H1 (cell line): ENCODE data around the gene IQCH. TPM values are rescaled to one million over a fixed set of nuclear protein-coding genes. Genes with fewer than 3 reads are reported as not detected.

Experiments used
- ASH2L ChIP-seq: fragments of 200-600, 300-600 bp; sonication (generic); IDR thresholded peaks from one replicate; pipeline ENCODE4 v1.7.1; 2017; ENCODE audit warnings: low read length
- BACH1 ChIP-seq: IDR thresholded peaks from 2 replicates; pipeline ENCODE4 v1.6.1; 2012; ENCODE audit warnings: low read length, improper control_type of control experiment
- CREB1 ChIP-seq: IDR thresholded peaks from 2 replicates; pipeline ENCODE4 v1.6.1; 2012; ENCODE audit warnings: inconsistent platforms
- CTBP2 ChIP-seq: IDR thresholded peaks from 2 replicates; pipeline ENCODE4 v1.7.0; 2011; ENCODE audit warnings: borderline replicate concordance, mild to moderate bottlenecking, moderate library complexity, mixed read lengths, low read length; ENCODE audit not compliant: insufficient read depth, insufficient read length
- EZH2 ChIP-seq: fragments of 200-600 bp; sonication (generic); IDR thresholded peaks from 2 replicates; pipeline ENCODE4 v1.7.1; 2012; ENCODE audit warnings: low read depth, mild to moderate bottlenecking, moderate library complexity, low read length, inconsistent platforms; ENCODE audit not compliant: severe bottlenecking
- GABPA ChIP-seq: IDR thresholded peaks from 2 replicates; pipeline ENCODE4 v1.6.1; 2011; ENCODE audit warnings: mild to moderate bottlenecking, low read length, moderate library complexity, borderline replicate concordance; ENCODE audit not compliant: insufficient read depth
- JUN ChIP-seq: IDR thresholded peaks from 2 replicates; pipeline ENCODE4 v1.6.1; 2011; ENCODE audit warnings: low read depth, mild to moderate bottlenecking, improper control_type of control experiment, low read length
- KDM5A ChIP-seq: fragments of 200-600 bp; IDR thresholded peaks from 2 replicates; pipeline ENCODE4 v1.7.1; 2012; ENCODE audit warnings: mild to moderate bottlenecking, low read length, inconsistent platforms, mixed read lengths
- MAFK ChIP-seq: IDR thresholded peaks from 2 replicates; pipeline ENCODE4 v1.6.1; 2012; ENCODE audit warnings: low read depth, mild to moderate bottlenecking, improper control_type of control experiment, low read length
- PHF8 ChIP-seq: fragments of 200-600 bp; sonication (generic); conservative IDR thresholded peaks from 2 replicates; pipeline ENCODE4 v1.7.1; 2012; ENCODE audit warnings: low read depth, mild to moderate bottlenecking, inconsistent platforms, low read length, moderate library complexity
- POLR2A ChIP-seq, 2 experiments: IDR thresholded peaks; 1 replicate in 1 of 2; 2 replicates in 1 of 2; pipeline ENCODE4 v1.6.1; 2011; ENCODE audit warnings: low read depth in 2 of 2, low read length in 2 of 2, mild to moderate bottlenecking in 2 of 2; ENCODE audit errors: control extremely low read depth in 1 of 2
- RFX5 ChIP-seq: IDR thresholded peaks from 2 replicates; pipeline ENCODE4 v1.6.1; 2011; ENCODE audit warnings: low read depth, low read length, improper control_type of control experiment, borderline replicate concordance
- RNF2 ChIP-seq: fragments of 200-900, 300-1000 bp; sonication (generic); IDR thresholded peaks from 2 replicates; pipeline ENCODE4 v1.7.1; 2016; ENCODE audit warnings: borderline replicate concordance, low read depth, mild to moderate bottlenecking, antibody characterized with exemption, low read length; ENCODE audit not compliant: poor library complexity, severe bottlenecking; ENCODE audit errors: missing control alignments
- SAP30 ChIP-seq: fragments of 300-600 bp; sonication (generic); IDR thresholded peaks from 2 replicates; pipeline ENCODE4 v1.7.1; 2012; ENCODE audit warnings: low read length, moderate library complexity, mild to moderate bottlenecking, inconsistent platforms; ENCODE audit not compliant: insufficient read depth, insufficient replicate concordance
- SP4 ChIP-seq: IDR thresholded peaks from 2 replicates; pipeline ENCODE4 v1.6.1; 2012; ENCODE audit warnings: low read length, inconsistent platforms
- TAF7 ChIP-seq: optimal IDR thresholded peaks from 2 replicates; pipeline ENCODE3; 2011; ENCODE audit warnings: low read depth, mild to moderate bottlenecking, inconsistent platforms, low read length, moderate library complexity, borderline replicate concordance
- TCF12 ChIP-seq: IDR thresholded peaks from 2 replicates; pipeline ENCODE4 v1.6.1; 2011; ENCODE audit warnings: low read depth, mild to moderate bottlenecking, low read length
- polyA plus RNA-seq, 7 experiments: library from polyadenylated mRNA; depleted of rRNA in 3 of 7; stranded (reverse) in 5 of 7; unstranded in 2 of 7; fragments of >200 nt in 5 of 7; fragments of 200-250 nt in 2 of 7; gene quantifications; 1 replicate in 5 of 7; 2 replicates in 1 of 7; 4 replicates in 1 of 7; pipeline versions ENCODE4 v1.2.1 to v1.2.3, GENCODE V29; 2011 to 2013; ENCODE audit warnings: missing spikeins in 2 of 7, mixed read lengths in 2 of 7
- total RNA-seq: library from RNA; stranded (reverse); fragmentation: NEBNext Ultra II Directional; extraction: Animal tissue kit (Norgen Biotek cat#: 25700); gene quantifications from 2 replicates; pipeline ENCODE4 v1.2.1, GENCODE V29; 2021
- TF ChIP-seq, protein P1 (sequence below): IDR thresholded peaks from 2 replicates; pipeline ENCODE4 v1.6.1; 2011; ENCODE audit warnings: low read length, improper control_type of control experiment
- TF ChIP-seq, protein P2 (sequence below): IDR thresholded peaks from 2 replicates; pipeline ENCODE4 v1.6.1; 2011; ENCODE audit warnings: low read depth, mild to moderate bottlenecking, low read length; ENCODE audit not compliant: insufficient read depth
- TF ChIP-seq, protein P3 (sequence below): IDR thresholded peaks from 2 replicates; pipeline ENCODE4 v1.6.1; 2012; ENCODE audit warnings: inconsistent platforms

Gene IQCH
- total and polyA plus RNA-seq, 2 of the 8 experiments (the other 6 are each of a cell fraction or from before 2014, with no cell fraction given) = 0.60 to 1.9 TPM

DNA sequence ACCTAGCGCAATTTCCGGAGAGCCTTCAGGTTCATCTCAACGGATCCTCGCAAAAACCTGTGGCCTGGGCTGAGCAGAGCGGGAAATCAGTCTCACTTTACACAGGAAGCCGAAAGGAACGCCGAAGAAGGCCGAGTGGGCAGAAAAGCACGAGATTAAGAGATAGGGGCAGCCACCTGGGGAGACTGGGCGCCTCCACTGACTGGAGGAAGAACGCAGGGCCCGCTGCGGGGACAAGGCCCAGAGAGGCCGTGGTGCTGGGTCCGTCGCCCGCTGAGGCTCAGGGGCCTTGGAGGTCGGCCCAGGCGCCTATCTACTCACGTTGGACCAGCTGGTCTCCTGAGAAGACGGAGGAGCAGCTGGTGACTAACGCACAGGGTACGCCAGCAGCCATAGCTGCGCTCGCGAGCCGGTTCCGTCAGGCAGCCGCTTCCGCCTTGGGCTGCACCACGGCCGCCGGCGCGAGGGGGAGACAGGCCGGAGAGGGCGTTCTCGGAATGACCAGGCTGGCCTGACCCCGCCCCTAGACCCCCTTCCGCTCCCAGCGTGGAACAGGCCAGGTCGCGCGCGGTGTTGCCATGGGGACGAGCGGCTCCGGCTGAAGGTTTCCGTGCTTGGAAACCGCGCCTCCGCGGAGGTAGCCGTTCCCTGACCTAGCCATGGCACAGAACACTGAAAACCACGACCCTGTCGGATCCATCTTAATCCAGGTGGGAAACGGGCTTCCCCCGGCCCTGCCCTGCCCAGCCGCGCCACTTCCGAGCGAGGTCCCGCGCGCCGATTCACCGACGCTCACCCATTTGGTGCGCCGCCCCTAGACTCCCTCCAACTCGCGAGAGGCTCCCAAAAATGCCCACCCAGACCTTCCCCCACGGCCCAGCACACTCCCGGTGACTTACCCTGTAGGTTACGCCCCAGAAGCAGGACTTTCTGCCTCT, at the start of gene IQCH, which contains the start of gene AAGAB (continued):
- peak; percentile 70; the same call in 1 of the 2 replicates for TF ChIP-seq RFX5
- TF ChIP-seq TAF7 = peak; percentile 52
- no peak for TF ChIP-seq GABPA
- peak; percentile 98 for TF ChIP-seq SP4
- peak; percentile 74 for TF ChIP-seq SAP30
- peak; percentile 74 for TF ChIP-seq PHF8
- no peak for TF ChIP-seq JUN
- no peak for TF ChIP-seq EZH2
- 0 out of 2 replicates have a peak, but pooled peaks have one; percentile 7 for TF ChIP-seq MAFK
- TF ChIP-seq TCF12 = 0 out of 2 replicates have a peak, but pooled peaks have one; percentile 19
- TF ChIP-seq BACH1 = no peak; the same call in 1 of the 2 replicates
- TF ChIP-seq, protein P1, sequence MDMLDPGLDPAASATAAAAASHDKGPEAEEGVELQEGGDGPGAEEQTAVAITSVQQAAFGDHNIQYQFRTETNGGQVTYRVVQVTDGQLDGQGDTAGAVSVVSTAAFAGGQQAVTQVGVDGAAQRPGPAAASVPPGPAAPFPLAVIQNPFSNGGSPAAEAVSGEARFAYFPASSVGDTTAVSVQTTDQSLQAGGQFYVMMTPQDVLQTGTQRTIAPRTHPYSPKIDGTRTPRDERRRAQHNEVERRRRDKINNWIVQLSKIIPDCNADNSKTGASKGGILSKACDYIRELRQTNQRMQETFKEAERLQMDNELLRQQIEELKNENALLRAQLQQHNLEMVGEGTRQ = no peak
- TF ChIP-seq, protein P2, sequence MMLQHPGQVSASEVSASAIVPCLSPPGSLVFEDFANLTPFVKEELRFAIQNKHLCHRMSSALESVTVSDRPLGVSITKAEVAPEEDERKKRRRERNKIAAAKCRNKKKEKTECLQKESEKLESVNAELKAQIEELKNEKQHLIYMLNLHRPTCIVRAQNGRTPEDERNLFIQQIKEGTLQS = no peak
- no peak for TF ChIP-seq RNF2
- TF ChIP-seq POLR2A (IDR thresholded peaks at IDR 0.05; ENCODE audit: control extremely low read depth in 1 of 2, low read depth in 2 of 2, low read length in 2 of 2) = peak; percentile 12 to 80
- TF ChIP-seq, protein P3, sequence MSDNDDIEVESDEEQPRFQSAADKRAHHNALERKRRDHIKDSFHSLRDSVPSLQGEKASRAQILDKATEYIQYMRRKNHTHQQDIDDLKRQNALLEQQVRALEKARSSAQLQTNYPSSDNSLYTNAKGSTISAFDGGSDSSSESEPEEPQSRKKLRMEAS = peak; percentile 77
- TF ChIP-seq ASH2L = peak; percentile 79
- TF ChIP-seq CTBP2 = no peak
- TF ChIP-seq CREB1 = peak; percentile 75
- TF ChIP-seq KDM5A = peak; percentile 73; the same call in 1 of the 2 replicates
